Hematopoietic multipotent progenitor cell treated with erythropoietin and hydrocortisone succinate and interleukin-3 and kit ligand, for 8 days (in vitro differentiated cells): ENCODE data around the gene AKIRIN1.
"Not testable (repeated sequence)": the region's sequence is repeated elsewhere in the genome, so short reads cannot be mapped to it uniquely, and the experiment has no call there.

Source experiments
- DNase-seq: peaks from one replicate; pipeline ENCODE4 v3.0.0-alpha.2; 2015

AKIRIN1 gene, protein sequence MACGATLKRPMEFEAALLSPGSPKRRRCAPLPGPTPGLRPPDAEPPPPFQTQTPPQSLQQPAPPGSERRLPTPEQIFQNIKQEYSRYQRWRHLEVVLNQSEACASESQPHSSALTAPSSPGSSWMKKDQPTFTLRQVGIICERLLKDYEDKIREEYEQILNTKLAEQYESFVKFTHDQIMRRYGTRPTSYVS

DNA sequence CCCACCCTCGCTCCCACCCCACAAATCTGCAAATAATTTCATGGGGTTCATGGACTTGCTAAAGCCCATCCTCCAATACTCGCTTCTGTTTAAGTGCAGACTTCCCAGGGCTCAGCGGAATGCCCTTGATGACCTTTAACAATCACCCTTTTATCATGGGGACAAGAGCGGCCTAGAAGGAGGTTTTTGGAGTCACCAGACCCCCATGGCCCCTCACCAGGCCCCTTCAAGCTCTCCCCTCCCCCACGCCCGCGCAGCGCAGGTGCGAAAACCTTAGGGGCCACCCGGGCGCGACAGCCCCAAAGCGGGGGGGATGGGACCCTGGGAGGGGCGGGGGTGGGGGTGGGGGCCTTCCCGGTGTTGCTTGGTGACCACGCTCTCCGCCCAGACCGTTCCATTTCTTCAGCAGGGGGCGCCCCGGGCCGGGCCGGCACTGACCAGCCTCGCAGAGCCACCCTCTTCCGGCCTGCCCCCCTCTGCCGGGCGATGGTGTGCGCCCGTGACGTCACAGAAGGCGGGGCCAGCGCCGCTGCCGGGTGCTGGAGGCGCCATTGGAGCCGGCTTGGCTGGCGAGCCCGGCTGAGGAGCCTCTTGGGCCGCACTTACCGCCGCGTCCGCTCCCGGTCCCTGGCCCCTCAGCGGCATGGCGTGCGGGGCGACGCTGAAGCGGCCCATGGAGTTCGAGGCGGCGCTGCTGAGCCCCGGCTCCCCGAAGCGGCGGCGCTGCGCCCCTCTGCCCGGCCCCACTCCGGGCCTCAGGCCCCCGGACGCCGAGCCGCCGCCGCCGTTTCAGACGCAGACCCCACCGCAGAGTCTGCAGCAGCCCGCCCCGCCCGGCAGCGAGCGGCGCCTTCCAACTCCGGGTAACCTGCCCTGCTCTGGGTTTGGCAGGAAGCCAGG is at the start of gene AKIRIN1:
Gene AKIRIN1, plus strand, starts transcription at position 539 of the 900 bp plus-strand sequence. Its CDS starts 105 bp downstream, at position 644.
- DNase-seq, result peak; percentile 92

DNA sequence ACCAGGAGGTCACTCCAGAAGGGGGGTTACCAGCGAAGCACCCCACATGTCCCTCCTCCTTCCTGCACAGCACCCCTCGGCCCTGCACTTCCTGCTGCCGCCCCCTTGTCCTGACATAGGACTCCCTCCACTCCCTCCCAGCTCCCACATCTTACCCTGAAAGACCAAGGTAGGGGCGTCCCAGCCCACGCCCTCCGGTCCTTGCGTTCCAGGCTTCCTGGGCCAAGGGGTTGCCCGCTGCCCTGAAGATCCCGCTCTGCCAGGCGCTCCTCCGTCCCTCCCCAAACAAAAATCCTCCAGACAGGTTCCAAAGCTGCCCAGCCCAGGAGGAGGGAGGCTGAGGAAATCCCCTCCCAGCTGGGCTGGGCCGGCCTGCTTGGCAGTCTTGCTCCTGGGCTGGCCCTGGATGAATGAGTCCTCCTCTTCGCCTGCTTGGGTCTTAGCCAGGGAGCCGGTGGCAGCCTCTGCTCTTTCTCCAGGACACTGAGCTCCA is 49.5 kb upstream of the AKIRIN1 start, which contains the start of gene RHBDL2:
Gene RHBDL2, minus strand, starts transcription at position 304 of the 493 bp plus-strand sequence. CDS start 22,618 bp downstream, outside the sequence.
- no peak for DNase-seq

DNA sequence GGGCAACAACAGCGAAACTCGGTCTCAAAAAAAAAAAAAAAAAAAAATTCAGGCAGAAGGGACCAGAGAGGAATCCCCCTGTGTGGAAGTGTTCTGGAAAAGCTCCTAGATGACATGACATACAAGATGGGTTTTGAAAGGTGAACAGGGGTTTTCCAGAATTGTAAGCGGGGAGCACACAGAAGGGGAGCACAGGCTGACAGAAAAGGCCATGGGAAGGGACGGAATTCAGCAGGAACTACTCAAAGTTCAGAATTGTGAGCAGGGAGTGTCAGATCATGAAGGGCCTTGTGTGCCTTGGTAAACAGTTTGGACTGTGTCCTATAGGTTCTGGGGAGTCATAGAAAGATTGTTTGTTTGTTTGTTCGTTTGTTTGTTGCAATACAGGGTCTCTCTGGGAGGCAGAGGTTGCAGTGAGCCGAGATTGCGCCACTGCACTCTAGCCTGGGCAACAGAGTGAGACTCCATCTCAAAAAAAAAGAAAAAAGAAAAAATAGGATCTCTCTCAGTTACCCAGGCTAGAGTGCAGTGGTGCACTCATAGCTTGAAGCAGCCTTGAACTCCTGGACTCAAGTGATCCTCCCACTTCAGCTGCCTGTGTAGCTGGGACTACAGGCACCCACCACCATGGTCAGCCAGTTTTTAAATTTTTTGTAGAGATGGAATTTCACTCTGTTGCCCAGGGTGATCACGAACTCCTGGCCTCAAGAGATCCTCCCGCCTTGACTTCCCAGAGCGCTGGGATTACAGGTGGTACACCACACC is 48.2 kb upstream of the AKIRIN1 start:
- DNase-seq, result no peak

DNA sequence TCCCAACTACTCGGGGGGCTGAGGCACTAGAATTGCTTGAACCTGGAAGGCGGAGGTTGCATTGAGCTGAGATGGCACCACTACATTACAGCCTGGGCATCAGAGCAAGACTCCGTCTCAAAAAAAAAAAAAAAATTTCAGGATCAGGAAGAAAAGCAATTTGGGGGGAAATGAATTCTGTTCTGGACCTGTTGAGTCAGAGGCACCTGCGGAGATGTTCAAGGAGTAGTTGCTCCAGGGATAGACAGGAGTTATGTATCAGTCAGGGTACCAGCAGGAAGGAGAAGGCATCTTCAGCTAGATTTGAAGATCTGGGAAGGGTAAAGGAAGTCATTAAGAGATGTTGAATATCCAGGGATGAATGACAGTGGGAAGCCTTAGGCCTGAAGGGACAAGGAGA is 46.5 kb upstream of the AKIRIN1 start:
- no peak for DNase-seq

DNA sequence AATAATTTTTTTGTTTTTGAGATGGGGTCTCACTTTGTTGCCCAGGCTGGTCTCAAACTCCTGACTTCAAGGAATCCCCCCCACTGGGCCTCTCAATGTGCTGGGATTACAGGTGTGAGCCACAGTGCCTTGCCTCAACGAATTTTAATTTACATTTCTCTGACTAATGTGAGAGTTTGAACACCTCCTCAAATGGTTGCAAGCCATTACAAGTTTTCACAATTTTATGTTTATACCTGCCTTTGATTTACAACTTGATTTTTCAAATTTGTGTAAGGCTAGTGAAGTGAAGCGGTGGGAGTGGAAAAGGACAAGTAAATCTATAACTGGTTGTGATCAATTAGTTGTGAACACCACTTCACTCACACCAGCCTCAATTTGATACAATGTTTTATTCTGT is 40.5 kb upstream of the AKIRIN1 start:
- no peak for DNase-seq

DNA sequence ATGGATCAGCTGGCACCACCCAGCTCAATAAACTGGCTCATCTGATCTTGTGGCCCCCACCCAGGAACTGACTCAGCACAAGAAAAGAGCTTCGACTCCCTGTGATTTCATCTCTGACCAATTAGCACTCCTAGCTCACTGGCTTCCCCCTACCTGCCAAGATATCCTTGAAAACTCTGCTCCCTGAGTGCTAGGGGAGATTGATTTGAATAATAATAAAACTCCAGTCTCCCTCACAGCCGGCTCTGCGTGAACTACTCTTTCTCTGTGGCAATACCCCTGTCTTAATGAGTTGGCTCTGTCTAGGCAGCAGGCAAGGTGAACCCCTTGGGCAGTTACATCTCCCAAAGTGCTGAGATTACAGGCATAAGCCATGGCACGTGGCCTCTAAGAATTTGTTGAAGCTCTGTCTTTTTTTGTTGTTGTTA is 37.6 kb upstream of the AKIRIN1 start:
- peak; percentile 39 for DNase-seq

DNA sequence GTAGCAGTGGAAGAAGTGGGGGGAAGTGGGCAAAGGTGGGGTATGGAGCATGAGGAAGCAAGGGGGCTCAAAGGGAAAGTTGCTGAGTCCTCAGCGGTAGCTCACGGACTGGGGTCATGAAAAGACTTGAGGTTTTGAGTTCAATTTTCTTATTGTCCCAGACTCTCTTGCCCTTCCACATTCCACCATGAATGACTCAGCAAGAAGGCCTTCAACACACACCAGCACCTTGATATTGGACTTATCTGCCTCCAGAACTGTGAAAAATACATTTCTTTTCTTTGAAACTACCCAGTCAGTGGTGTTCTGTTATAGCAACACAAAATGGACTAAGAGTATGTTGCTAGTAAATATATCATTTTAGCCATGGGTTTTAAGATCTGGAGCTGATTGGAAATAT is 32.1 kb upstream of the AKIRIN1 start:
- peak; percentile 51 for DNase-seq

DNA sequence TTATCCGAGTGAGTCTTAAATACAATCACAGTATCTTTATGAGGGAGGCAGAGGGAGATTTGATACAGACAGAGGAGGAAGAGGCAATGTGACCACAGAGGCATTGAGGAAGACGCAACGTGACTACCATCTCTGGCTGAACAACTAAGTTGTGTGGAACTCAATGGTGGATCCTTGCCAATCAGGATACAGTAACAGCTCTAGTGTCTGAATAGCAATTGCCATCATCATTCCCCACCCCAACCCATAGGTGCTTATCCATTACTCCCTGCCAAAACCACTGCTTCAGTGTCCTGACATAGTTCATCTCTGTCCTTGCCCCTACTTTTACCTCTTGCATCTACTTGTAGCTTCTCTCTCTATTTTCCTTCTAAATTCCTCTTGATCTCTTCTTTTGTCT is 29.0 kb upstream of the AKIRIN1 start:
- no peak for DNase-seq

DNA sequence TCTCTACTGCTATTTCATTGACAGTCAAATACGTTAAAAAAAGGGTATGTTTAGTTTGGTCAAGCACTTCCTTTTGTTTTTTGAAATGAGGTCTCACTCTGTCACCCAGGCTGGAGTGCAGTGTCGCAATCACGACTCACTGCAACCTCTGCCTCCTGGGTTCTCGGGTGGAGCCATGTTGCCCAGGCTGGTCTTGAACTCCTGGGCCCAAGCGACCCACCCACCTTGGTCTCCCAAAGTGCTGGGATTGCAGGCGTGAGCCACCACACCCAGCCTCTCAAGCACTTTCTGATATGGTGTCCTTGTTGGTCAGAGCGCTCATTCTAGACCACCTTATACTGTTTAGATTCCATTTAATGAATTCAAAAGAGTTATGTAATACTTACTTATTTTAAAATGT is 28.5 kb upstream of the AKIRIN1 start:
- DNase-seq, result no peak

DNA sequence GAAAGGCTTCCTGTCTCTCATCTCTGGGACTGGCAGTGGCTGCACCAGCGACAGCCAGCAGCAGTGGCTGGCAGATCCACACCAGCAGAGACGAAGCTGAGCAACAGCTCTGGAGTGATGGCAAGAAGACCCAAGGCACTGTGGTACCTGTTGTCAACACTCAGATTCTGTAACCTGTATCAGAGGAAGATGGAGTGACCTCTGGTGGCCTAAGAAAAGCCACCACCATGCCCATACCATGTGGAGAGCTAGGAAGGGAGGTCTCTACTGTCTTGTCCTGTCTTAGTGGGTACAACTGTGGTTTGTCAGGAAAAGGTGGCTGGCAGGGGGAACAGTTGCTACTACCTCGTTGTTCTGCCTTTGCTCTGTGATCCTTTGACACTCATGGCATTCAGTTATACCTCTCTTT is 26.9 kb upstream of the AKIRIN1 start:
- DNase-seq, result peak; percentile 57

DNA sequence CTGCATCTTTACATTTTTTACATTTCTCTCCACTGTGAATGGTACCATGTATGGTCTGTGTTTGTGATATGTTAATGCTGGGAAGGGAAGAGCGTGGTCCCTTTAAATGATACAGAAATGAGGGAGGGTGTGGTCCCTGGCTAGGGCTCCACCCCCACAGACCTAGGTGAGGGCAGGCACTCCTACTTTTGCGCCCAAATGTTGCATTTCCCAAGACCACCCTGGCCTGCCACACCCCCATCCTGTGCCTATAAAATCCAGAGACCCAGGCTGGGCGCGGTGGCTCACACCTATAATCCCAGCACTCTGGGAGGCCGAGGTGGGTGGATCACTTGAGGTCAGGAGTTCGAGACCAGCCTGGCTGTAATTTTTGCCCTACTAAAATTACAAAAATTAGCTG is 17.9 kb upstream of the AKIRIN1 start:
- DNase-seq, result not testable (repeated sequence)

DNA sequence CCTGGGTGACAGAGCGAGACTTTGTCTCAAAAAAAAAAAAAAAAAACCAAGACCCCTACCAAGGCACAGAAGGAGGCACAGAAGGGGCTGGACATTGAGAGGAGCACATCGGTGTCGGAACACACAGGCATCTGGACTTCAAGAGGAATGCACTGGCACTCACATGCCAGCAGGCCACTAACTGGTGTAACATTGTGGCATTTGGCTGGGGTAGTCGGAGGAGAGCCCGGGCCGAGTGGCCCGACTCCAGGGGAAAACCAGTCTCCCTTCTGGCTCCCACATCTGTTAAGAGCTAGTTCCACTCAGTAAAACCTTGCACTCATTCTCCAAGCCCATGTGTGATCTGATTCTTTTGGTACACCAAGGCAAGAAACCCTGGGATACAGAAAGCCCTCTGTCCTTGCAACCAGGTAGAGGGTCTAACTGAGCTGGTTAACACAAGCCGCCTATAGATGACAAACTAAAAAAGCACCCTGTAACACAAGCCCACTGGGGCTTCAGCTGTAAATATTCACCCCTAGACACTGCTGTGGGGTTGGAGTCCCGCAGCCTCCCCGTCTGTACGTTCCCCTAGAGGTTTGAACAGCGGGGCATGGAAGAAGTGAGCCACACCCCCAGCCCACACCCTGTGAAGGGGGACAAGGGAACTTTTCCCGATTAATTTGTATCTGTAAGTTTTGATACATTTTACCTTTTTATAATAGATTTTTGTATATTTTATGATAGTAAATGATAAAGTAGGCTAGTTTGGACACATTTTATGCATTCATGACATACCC is 17.2 kb upstream of the AKIRIN1 start:
- DNase-seq, result no peak

DNA sequence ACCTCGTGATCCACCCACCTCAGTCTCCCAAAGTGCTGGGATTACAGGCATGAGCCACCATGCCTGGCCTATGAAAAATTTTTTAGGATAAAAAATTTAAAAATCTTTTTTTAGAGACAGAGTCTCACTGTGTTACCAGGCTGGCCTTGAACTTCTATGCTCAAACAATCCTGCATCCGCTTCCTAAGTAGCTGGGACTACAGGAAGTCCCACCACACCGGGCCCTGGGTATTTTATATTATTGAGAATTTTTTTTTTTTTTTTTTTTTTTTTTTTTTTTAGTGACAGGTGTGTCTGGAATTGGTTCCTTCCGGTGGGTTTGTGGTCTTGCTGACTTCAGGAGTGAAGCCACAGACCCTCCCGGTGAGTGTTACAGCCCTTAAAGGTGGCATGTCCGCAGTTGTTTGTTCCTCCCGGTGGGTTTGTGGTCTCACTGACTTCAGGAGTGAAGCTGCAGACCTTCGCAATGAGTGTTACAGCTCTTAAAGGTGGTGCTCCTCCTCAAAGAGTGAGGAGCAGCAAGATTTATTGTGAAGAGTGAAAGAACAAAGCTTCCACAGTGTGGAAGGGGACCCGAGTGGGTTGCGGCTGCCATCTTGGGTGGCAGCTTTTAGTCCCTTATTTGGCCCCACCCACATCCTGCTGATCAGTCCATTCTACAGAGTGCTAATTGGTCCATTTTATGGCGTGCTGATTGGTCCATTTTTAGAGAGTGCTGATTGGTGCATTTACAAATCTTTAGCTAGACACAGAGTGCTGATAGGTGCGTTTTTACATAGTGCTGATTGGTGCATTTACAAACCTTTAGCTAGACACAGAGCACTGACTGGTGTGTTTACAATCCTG is 13.5 kb upstream of the AKIRIN1 start:
- not testable (repeated sequence) for DNase-seq

DNA sequence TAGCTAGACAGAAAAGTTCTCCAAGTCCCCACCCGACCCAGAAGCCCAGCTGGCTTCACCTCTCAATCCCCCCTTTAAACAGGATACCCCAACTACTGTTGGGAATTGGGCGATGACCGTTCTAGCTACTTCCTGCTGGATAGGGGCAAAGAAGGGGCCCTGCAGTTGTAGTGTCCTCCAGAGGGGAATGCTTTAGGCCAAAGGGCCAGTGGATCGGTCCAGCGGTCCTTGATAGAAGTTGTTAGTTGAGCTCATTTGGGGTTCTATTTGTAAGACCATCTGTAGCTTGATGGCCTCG is 12.9 kb upstream of the AKIRIN1 start:
- DNase-seq, result not testable (repeated sequence)

DNA sequence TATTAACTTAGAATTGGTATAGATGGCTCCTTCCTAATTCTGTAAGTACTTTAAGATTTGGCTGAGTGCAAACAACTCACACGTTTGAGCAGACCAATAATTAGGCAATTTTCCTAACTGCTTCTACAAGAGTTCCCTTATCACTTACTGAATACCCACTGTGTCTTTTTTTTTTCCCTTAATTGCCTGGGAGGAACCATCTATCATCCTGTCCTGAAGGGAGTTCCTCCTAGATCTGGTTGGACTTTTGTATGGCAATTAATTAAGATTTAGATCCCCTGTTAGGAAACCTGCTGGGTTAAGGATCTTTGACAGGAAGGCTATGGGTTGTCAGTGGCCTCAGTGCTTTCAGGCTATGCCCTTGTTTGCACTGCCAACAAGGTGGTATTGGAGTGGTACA is 11.7 kb upstream of the AKIRIN1 start:
- DNase-seq, result not testable (repeated sequence)

DNA sequence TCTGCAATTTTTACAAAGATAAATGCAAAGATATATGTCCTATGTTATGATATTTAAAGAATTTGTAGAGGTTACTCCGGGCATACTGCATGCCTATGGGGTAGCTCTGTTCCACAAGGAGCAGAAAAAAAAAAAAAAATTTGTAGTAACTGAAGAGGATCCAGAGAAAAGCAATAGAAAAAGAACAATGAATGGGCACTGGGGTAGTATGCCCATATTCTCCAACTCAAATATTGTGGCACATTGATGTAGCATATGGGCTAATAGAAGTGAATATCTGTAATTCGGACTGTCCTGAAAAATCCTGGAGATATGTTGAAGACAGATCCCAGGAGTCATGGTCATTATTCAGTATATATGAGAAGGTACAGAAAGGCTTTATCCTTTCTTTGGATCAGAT is 1.1 kb upstream of the AKIRIN1 start:
- no peak for DNase-seq

DNA sequence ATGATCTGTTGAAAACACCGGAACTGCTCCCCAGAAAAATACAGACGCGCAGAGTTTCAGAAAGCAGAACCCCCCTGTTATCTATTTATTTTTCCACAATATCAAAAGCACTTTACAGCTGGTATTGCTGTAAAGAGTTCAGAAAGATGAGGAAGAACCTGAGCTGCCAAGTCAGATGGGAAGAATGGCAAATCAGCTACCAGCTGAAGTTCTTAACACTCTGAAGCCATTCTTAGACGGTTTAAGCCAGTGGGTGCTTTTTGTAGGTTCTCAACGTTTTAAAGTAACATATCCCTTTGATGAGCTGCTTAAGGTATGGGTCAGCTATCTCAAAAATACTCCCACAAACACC is 714 bp upstream of the AKIRIN1 start:
- peak; percentile 46 for DNase-seq

DNA sequence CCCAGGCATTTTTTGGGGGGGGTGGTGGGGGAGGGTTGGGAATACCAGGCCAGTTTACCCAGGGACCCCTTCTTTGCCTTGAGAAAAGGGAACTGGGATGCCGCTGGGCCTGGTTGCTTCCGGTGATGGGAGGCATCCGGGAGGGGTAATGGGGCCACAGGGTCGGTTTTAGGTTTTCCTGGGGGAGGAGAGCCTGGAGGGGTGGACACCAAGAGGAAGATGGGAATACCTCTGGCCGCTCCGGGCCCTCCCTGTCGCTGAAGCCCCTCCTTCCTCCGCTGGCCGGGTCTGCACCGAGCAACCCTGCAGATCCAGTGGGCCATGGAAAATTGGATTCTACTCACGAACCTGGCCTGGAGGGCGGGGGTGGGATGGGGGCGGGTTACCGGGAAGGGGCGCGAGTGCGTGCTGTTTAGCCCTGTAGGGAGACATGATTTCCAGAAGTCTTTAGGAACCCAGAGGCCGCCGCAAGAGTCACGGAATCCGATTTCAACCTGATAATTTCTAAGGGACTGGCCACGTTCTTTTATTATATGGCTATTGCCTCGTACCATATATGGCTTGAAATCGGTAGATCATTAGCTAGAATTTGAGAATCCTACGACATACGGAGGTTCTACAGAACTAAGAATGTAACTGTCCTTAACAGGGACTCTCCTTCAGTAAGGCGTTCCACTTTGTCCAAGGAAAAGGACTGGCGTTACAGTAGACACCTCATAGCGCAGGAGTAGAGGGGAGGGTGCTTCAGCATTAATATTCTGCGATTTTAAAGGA is 749 bp downstream of the AKIRIN1 start:
- DNase-seq, result peak; percentile 21

DNA sequence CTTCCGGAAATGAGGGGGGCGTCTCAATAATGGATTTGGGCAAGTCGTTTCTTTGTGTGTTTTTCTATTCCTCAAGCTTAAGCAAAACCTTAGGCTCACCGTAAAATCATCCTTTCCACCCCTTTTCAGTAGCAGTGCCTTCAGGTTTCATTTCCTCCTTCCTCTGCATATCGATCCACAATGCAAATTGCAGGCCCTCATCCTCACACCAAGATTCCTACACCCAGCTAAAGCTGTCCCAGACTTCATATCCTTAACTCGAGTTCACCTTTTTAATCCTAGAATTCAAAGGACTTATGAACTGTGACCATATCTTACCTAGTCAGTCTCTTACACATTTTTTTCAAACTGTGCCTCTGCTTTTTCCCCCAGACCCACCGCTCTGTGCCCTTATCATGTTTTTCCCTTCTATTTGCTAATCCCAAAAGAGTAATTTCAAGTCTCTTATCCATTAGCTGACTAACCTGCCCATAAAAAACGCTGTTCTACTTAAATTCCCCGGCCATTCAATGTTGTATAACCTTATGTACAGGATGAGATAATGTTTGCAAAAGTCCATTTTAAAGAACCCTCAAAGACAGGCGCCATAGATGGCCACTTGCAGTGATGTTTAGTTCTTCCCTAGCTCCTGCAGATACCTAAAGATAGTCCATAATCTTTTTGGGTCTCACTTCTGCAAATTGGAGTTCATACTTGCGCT is 1.5 kb downstream of the AKIRIN1 start:
- DNase-seq, result no peak

DNA sequence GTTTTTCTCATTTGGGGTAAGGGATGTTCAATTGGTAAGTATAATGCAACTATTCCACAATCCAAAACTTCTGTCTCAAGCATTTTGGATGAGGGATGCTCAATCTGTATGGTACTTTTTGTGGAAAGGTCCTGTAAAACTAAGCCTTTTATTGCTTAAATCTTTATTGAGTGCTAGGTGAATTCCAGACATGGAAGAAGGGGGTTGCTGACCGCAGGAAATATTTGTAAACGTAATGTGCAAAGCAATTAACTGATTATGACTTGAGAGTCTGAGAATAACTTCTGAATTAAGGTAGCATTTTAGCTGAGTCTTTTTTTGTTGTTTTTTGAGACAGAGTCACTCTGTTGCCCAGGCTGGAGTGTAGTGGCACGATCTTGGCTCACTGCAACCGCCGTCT is 3.1 kb downstream of the AKIRIN1 start:
- no peak for DNase-seq
